HepG2 (cell line): Measurements from ENCODE around the gene MPO. TPM values are rescaled to one million over a fixed set of nuclear protein-coding genes. Genes with fewer than 3 reads are reported as not detected.

ENCODE experiments used
- BCL6 ChIP-seq: IDR thresholded peaks from 2 replicates; pipeline ENCODE4 v1.6.1; 2016; ENCODE audit warnings: missing genetic modification reagents, missing compliant biosample characterization
- DPF2 ChIP-seq: sonication (generic); formaldehyde crosslinking; IDR thresholded peaks from 2 replicates; pipeline ENCODE4 v1.4.0; 2020; ENCODE audit warnings: mild to moderate bottlenecking, low read depth, missing genetic modification reagents, borderline replicate concordance
- HOXD1 ChIP-seq: sonication (generic); formaldehyde crosslinking; IDR thresholded peaks from 2 replicates; pipeline ENCODE4 v1.5.0; 2020; ENCODE audit warnings: missing genetic modification reagents
- IRF2 ChIP-seq: IDR thresholded peaks from 2 replicates; pipeline ENCODE4 v1.6.1; 2018; ENCODE audit warnings: missing genetic modification reagents, missing compliant biosample characterization
- MAFK ChIP-seq, 2 experiments: IDR thresholded peaks in 1 of 2; conservative IDR thresholded peaks in 1 of 2; 2 replicates each; pipeline ENCODE4 v1.6.1; 2011; ENCODE audit warnings: improper control_type of control experiment in 2 of 2, low read length in 2 of 2
- SSRP1 ChIP-seq: IDR thresholded peaks from 2 replicates; pipeline ENCODE4 v1.6.1; 2016; ENCODE audit warnings: control low read depth
- ZBTB20 ChIP-seq: sonication (generic); formaldehyde crosslinking; IDR thresholded peaks from 2 replicates; pipeline ENCODE4 v1.8.1; 2023; ENCODE audit warnings: missing genetic modification reagents, low read depth, mild to moderate bottlenecking, borderline replicate concordance
- ZNF17 ChIP-seq: sonication (generic); formaldehyde crosslinking; IDR thresholded peaks from 2 replicates; pipeline ENCODE4 v1.5.0; 2020; ENCODE audit warnings: mild to moderate bottlenecking, missing genetic modification reagents
- ZNF644 ChIP-seq: IDR thresholded peaks from 2 replicates; pipeline ENCODE4 v1.6.1; 2016; ENCODE audit warnings: low read depth
- polyA plus RNA-seq, 8 experiments: library from polyadenylated mRNA; depleted of rRNA in 3 of 8; stranded (reverse) in 7 of 8; unstranded in 1 of 8; fragments of >200 nt; fragmentation: Illumina TruSeq in 4 of 8; extraction: Trizol in 4 of 8; gene quantifications; 2 replicates each; pipeline versions ENCODE4 v1.2.1 to v1.2.3, GENCODE V29; 2011 to 2016; ENCODE audit warnings: low read depth in 4 of 8, missing spikeins in 1 of 8, mixed read lengths in 1 of 8; ENCODE audit not compliant: insufficient read depth in 1 of 8
- total RNA-seq, 5 experiments: library from RNA; depleted of rRNA; stranded (reverse); fragments of >200 nt; fragmentation: Illumina TruSeq; extraction: Trizol; gene quantifications; 2 replicates each; pipeline ENCODE4 v1.2.3, GENCODE V29; 2016; ENCODE audit warnings: low read depth in 1 of 5
- TF ChIP-seq, protein P1 (sequence below): sonication (generic); formaldehyde crosslinking; IDR thresholded peaks from 2 replicates; pipeline ENCODE4 v1.5.1; 2020; ENCODE audit warnings: mild to moderate bottlenecking, missing genetic modification reagents, borderline replicate concordance
- TF ChIP-seq, protein P2 (sequence below), 2 experiments: sonication (generic) in 1 of 2; formaldehyde crosslinking in 1 of 2; IDR thresholded peaks; 2 replicates each; pipeline versions ENCODE4 v1.4.0 to v1.6.1; 2018 to 2020; ENCODE audit warnings: missing genetic modification reagents in 2 of 2, borderline replicate concordance in 1 of 2, low read depth in 1 of 2, mild to moderate bottlenecking in 1 of 2, missing biosample characterization in 1 of 2
- TF ChIP-seq, protein P3 (sequence below): sonication (generic); formaldehyde crosslinking; IDR thresholded peaks from 2 replicates; pipeline ENCODE4 v1.8.0; 2022; ENCODE audit warnings: mild to moderate bottlenecking, missing genetic modification reagents
- TF ChIP-seq, protein P4 (sequence below): sonication (generic); formaldehyde crosslinking; IDR thresholded peaks from 2 replicates; pipeline ENCODE4 v1.4.0; 2020; ENCODE audit warnings: missing genetic modification reagents, borderline replicate concordance
- TF ChIP-seq, protein P5 (sequence below): IDR thresholded peaks from 2 replicates; pipeline ENCODE4 v1.6.1; 2016

The MPO gene
- total and polyA plus RNA-seq, 2 of the 13 experiments (the other 11 are each of a cell fraction or from before 2014, with no cell fraction given), result not detected

DNA sequence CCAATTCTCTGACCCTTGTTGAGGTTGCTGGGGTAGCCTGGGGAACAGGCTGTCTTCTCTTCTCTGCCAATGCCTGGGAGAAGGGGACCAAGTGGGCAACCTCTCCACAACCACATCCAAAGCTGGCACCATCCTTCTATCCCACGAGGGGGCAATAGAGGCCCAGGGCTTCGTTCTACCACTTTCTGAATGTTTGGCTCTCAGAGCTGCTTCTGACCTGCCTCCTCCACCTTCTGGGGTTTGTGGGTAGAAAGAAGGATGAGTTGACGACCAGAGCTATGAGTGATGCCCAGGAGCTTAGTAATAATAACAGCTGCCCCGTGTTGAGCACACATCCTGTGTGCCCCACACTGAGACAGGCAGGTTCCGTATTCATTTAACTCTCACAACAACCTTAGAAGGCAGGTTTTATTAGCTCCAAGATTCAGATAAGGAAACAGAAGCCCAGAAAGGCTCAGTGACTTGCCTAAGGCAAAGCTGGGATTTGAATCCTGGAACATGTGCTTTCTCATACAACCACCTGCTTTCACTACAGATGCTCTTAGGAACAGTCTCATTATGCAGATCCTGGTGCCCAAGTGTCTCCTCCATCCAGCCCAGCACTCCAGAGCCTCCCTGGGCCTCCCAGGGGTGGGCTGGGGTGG lies 36.8 kb upstream of the MPO start (continued):
- TF ChIP-seq, protein P1, sequence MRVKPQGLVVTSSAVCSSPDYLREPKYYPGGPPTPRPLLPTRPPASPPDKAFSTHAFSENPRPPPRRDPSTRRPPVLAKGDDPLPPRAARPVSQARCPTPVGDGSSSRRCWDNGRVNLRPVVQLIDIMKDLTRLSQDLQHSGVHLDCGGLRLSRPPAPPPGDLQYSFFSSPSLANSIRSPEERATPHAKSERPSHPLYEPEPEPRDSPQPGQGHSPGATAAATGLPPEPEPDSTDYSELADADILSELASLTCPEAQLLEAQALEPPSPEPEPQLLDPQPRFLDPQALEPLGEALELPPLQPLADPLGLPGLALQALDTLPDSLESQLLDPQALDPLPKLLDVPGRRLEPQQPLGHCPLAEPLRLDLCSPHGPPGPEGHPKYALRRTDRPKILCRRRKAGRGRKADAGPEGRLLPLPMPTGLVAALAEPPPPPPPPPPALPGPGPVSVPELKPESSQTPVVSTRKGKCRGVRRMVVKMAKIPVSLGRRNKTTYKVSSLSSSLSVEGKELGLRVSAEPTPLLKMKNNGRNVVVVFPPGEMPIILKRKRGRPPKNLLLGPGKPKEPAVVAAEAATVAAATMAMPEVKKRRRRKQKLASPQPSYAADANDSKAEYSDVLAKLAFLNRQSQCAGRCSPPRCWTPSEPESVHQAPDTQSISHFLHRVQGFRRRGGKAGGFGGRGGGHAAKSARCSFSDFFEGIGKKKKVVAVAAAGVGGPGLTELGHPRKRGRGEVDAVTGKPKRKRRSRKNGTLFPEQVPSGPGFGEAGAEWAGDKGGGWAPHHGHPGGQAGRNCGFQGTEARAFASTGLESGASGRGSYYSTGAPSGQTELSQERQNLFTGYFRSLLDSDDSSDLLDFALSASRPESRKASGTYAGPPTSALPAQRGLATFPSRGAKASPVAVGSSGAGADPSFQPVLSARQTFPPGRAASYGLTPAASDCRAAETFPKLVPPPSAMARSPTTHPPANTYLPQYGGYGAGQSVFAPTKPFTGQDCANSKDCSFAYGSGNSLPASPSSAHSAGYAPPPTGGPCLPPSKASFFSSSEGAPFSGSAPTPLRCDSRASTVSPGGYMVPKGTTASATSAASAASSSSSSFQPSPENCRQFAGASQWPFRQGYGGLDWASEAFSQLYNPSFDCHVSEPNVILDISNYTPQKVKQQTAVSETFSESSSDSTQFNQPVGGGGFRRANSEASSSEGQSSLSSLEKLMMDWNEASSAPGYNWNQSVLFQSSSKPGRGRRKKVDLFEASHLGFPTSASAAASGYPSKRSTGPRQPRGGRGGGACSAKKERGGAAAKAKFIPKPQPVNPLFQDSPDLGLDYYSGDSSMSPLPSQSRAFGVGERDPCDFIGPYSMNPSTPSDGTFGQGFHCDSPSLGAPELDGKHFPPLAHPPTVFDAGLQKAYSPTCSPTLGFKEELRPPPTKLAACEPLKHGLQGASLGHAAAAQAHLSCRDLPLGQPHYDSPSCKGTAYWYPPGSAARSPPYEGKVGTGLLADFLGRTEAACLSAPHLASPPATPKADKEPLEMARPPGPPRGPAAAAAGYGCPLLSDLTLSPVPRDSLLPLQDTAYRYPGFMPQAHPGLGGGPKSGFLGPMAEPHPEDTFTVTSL, result no peak
- TF ChIP-seq IRF2 (CRISPR knock-in tag), result 0 out of 2 replicates have a peak, but pooled peaks have one; percentile 39
- TF ChIP-seq MAFK (conservative IDR thresholded peaks at IDR 0.05 in 1 of 2, IDR thresholded peaks at IDR 0.05 in 1 of 2; ENCODE audit: low read length in 2 of 2), result no peak
- TF ChIP-seq, protein P2, sequence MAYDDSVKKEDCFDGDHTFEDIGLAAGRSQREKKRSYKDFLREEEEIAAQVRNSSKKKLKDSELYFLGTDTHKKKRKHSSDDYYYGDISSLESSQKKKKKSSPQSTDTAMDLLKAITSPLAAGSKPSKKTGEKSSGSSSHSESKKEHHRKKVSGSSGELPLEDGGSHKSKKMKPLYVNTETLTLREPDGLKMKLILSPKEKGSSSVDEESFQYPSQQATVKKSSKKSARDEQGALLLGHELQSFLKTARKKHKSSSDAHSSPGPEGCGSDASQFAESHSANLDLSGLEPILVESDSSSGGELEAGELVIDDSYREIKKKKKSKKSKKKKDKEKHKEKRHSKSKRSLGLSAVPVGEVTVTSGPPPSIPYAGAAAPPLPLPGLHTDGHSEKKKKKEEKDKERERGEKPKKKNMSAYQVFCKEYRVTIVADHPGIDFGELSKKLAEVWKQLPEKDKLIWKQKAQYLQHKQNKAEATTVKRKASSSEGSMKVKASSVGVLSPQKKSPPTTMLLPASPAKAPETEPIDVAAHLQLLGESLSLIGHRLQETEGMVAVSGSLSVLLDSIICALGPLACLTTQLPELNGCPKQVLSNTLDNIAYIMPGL (CRISPR knock-in tag; IDR thresholded peaks at IDR 0.05; ENCODE audit: borderline replicate concordance in 1 of 2, low read depth in 1 of 2), result peak in 1 of 2 experiments; percentile 43; a peak in 1 of 4 replicates
- TF ChIP-seq, protein P3, sequence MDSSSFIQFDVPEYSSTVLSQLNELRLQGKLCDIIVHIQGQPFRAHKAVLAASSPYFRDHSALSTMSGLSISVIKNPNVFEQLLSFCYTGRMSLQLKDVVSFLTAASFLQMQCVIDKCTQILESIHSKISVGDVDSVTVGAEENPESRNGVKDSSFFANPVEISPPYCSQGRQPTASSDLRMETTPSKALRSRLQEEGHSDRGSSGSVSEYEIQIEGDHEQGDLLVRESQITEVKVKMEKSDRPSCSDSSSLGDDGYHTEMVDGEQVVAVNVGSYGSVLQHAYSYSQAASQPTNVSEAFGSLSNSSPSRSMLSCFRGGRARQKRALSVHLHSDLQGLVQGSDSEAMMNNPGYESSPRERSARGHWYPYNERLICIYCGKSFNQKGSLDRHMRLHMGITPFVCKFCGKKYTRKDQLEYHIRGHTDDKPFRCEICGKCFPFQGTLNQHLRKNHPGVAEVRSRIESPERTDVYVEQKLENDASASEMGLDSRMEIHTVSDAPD (CRISPR knock-in tag), result no peak
- TF ChIP-seq DPF2 (CRISPR knock-in tag), result no peak
- no peak for TF ChIP-seq SSRP1 (CRISPR knock-in tag)
- TF ChIP-seq, protein P4, sequence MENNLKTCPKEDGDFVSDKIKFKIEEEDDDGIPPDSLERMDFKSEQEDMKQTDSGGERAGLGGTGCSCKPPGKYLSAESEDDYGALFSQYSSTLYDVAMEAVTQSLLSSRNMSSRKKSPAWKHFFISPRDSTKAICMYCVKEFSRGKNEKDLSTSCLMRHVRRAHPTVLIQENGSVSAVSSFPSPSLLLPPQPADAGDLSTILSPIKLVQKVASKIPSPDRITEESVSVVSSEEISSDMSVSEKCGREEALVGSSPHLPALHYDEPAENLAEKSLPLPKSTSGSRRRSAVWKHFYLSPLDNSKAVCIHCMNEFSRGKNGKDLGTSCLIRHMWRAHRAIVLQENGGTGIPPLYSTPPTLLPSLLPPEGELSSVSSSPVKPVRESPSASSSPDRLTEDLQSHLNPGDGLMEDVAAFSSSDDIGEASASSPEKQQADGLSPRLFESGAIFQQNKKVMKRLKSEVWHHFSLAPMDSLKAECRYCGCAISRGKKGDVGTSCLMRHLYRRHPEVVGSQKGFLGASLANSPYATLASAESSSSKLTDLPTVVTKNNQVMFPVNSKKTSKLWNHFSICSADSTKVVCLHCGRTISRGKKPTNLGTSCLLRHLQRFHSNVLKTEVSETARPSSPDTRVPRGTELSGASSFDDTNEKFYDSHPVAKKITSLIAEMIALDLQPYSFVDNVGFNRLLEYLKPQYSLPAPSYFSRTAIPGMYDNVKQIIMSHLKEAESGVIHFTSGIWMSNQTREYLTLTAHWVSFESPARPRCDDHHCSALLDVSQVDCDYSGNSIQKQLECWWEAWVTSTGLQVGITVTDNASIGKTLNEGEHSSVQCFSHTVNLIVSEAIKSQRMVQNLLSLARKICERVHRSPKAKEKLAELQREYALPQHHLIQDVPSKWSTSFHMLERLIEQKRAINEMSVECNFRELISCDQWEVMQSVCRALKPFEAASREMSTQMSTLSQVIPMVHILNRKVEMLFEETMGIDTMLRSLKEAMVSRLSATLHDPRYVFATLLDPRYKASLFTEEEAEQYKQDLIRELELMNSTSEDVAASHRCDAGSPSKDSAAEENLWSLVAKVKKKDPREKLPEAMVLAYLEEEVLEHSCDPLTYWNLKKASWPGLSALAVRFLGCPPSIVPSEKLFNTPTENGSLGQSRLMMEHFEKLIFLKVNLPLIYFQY (CRISPR knock-in tag), result peak; percentile 68; the same call in 1 of the 2 replicates
- no peak for TF ChIP-seq ZBTB20 (CRISPR knock-in tag)
- TF ChIP-seq HOXD1 (CRISPR knock-in tag), result no peak
- no peak; the same call in 1 of the 2 replicates for TF ChIP-seq BCL6 (CRISPR knock-in tag)
- no peak for TF ChIP-seq ZNF644 (CRISPR knock-in tag)
- TF ChIP-seq ZNF17 (CRISPR knock-in tag), result no peak
- TF ChIP-seq, protein P5, sequence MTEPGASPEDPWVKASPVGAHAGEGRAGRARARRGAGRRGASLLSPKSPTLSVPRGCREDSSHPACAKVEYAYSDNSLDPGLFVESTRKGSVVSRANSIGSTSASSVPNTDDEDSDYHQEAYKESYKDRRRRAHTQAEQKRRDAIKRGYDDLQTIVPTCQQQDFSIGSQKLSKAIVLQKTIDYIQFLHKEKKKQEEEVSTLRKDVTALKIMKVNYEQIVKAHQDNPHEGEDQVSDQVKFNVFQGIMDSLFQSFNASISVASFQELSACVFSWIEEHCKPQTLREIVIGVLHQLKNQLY (CRISPR knock-in tag), result no peak
